ENCODE data around the gene CCDC124. TPM values are rescaled to one million over a fixed set of nuclear protein-coding genes. Genes with fewer than 3 reads are reported as not detected.

CCDC124 gene
- total RNA-seq, 2 donors from 2014 or later = 56.7 to 65.5 TPM

Other genes starting within 250 kb of the CCDC124 start
- gene UNC13A, start 244.7 kb upstream of the CCDC124 start, total RNA-seq = under 1 TPM in 1 of 2 donors, not detected in 1; 0.08 TPM
- gene MAP1S, start 213.5 kb upstream of the CCDC124 start, total RNA-seq = 10 to 100 TPM; 26.8 to 31.2 TPM
- 1 to 10 TPM in 1 of 2 donors, under 1 TPM in 1; 0.19 to 1.3 TPM for gene FCHO1, start 181.5 kb upstream of the CCDC124 start, total RNA-seq
- not detected for gene B3GNT3, start 137.9 kb upstream of the CCDC124 start, total RNA-seq
- gene INSL3, start 111.5 kb upstream of the CCDC124 start, total RNA-seq = not detected
- gene JAK3, start 85.0 kb upstream of the CCDC124 start, total RNA-seq = 1 to 10 TPM in 1 of 2 donors, under 1 TPM in 1; 0.93 to 4.0 TPM
- 100 to 1,000 TPM; 496 to 916 TPM for gene RPL18A, start 73.1 kb upstream of the CCDC124 start, total RNA-seq
- not detected for gene SLC5A5, start 61.1 kb upstream of the CCDC124 start, total RNA-seq
- under 1 TPM; 0.56 to 0.63 TPM for gene KCNN1, start 34.1 kb downstream of the CCDC124 start, total RNA-seq
- gene ARRDC2, start 75.2 kb downstream of the CCDC124 start, total RNA-seq = 10 to 100 TPM; 26.7 to 42.4 TPM
- under 1 TPM; 0.22 to 0.75 TPM for gene IL12RB1, start 153.9 kb downstream of the CCDC124 start, total RNA-seq
- gene MAST3, start 164.8 kb downstream of the CCDC124 start, total RNA-seq = 1 to 10 TPM; 5.8 to 7.5 TPM
- 10 to 100 TPM; 18.7 to 19.0 TPM for gene PIK3R2, start 220.1 kb downstream of the CCDC124 start, total RNA-seq
- 10 to 100 TPM in 1 of 2 donors, 1 to 10 TPM in 1; 8.1 to 43.2 TPM for gene IFI30, start 240.8 kb downstream of the CCDC124 start, total RNA-seq

Measured in right atrium auricular region (tissue), 2 donors.